ENCODE measurements around the gene TSGA10IP.

The TSGA10IP gene

GRCh38 chr11:65906602-65907001 is 38.7 kb upstream of the TSGA10IP start:
- no peaks in the 10 kb centered on the region for H3K27me3 ChIP-seq
- no peaks in the 10 kb centered on the region for H3K9me3 ChIP-seq
- no peaks in the 10 kb centered on the region for H3K36me3 ChIP-seq
- no peak for TF ChIP-seq CTCF (IDR thresholded peaks at IDR 0.05)
- no peak overlapping the region for H3K27ac ChIP-seq
- H3K4me3 ChIP-seq (ENCODE audit: low read depth in 1 of 2, low read length in 1 of 2), result no peak overlapping the region
- no peaks in the 10 kb centered on the region for H3K4me1 ChIP-seq (ENCODE audit: control insufficient read depth in 1 of 2, insufficient read depth in 1 of 2, low read depth in 1 of 2, low read length in 1 of 2)

- Histone ChIP-seq H3K36me3 (no peaks in the 10 kb centered on the region), H3K4me3 (ENCODE audit: low read depth in 1 of 2, low read length in 1 of 2) (no peak overlapping the region), H3K27me3 (no peaks in the 10 kb centered on the region), H3K27ac (no peak overlapping the region), H3K9me3 (no peaks in the 10 kb centered on the region), H3K4me1 (ENCODE audit: control insufficient read depth in 1 of 2, insufficient read depth in 1 of 2, low read depth in 1 of 2, low read length in 1 of 2) (no peaks in the 10 kb centered on the region)
- TF ChIP-seq CTCF (IDR thresholded peaks at IDR 0.05), result no peak
Observed at GRCh38 chr11:65907878-65908277, 37.4 kb upstream of the TSGA10IP start.

GRCh38 chr11:65911682-65912568 is 33.4 kb upstream of the TSGA10IP start:
- H3K4me3 ChIP-seq (ENCODE audit: low read depth in 1 of 2, low read length in 1 of 2), result no peak overlapping the region
- H3K27me3 ChIP-seq, result no peaks in the 10 kb centered on the region
- no peaks in the 10 kb centered on the region for H3K9me3 ChIP-seq
- no peak for TF ChIP-seq CTCF (IDR thresholded peaks at IDR 0.05)
- peaks cover 19 to 22% of the 10 kb centered on the region in 2 experiments for H3K4me1 ChIP-seq (ENCODE audit: control insufficient read depth in 1 of 2, insufficient read depth in 1 of 2, low read depth in 1 of 2, low read length in 1 of 2)
- no peak overlapping the region for H3K27ac ChIP-seq
- peaks cover 2% of the 10 kb centered on the region for H3K36me3 ChIP-seq

GRCh38 chr11:65912845-65913244 is 32.4 kb upstream of the TSGA10IP start:
- Histone ChIP-seq H3K4me1 (ENCODE audit: control insufficient read depth in 1 of 2, insufficient read depth in 1 of 2, low read depth in 1 of 2, low read length in 1 of 2) (peaks cover 28 to 32% of the 10 kb centered on the region in 2 experiments), H3K27me3 (no peaks in the 10 kb centered on the region), H3K27ac (no peak overlapping the region), H3K9me3 (no peaks in the 10 kb centered on the region), H3K36me3 (peaks cover 12% of the 10 kb centered on the region), H3K4me3 (ENCODE audit: low read depth in 1 of 2, low read length in 1 of 2) (no peak overlapping the region)
- no peak for TF ChIP-seq CTCF (IDR thresholded peaks at IDR 0.05)

GRCh38 chr11:65915101-65915820 is 30.0 kb upstream of the TSGA10IP start:
- no peaks in the 10 kb centered on the region for H3K9me3 ChIP-seq
- H3K27me3 ChIP-seq, result no peaks in the 10 kb centered on the region
- H3K4me1 ChIP-seq (ENCODE audit: control insufficient read depth in 1 of 2, insufficient read depth in 1 of 2, low read depth in 1 of 2, low read length in 1 of 2), result peaks cover 40 to 48% of the 10 kb centered on the region in 2 experiments
- H3K4me3 ChIP-seq (ENCODE audit: low read depth in 1 of 2, low read length in 1 of 2), result peak overlapping the region in 1 of 2 experiments; percentile 10
- no peak for TF ChIP-seq CTCF (IDR thresholded peaks at IDR 0.05)
- peaks cover 12% of the 10 kb centered on the region for H3K36me3 ChIP-seq
- peak overlapping the region; percentile 61 for H3K27ac ChIP-seq

Data from neutrophil (primary cell).